Keratinocyte (primary cell): ENCODE results near the gene TRIM26. TPM values are rescaled to one million over a fixed set of nuclear protein-coding genes. Genes with fewer than 3 reads are reported as not detected.

Experiments
- DNase-seq: peaks from one replicate; pipeline ENCODE4 v3.0.0-alpha.2; 2011; ENCODE audit warnings: low read depth, missing footprints, low spot score
- FAIRE-seq: peaks from 2 replicates; lab custom pipeline; 2011; peaks lifted over from hg19 to GRCh38; lab: Jason Lieb, UNC
- H2AFZ ChIP-seq: 2 replicates; pipeline ENCODE4 v1.6.0; 2012; ENCODE audit warnings: low read length, control low read depth, inconsistent platforms; ENCODE audit not compliant: control insufficient read depth
- H3K27ac ChIP-seq: 2 replicates; pipeline ENCODE4 v1.5.1; 2011; ENCODE audit warnings: low read length; ENCODE audit not compliant: control insufficient read depth, insufficient read depth
- H3K27me3 ChIP-seq: 3 replicates; pipeline ENCODE4 v1.6.0; 2011; ENCODE audit warnings: low read length; ENCODE audit not compliant: control insufficient read depth, insufficient read depth; ENCODE audit errors: extremely low read depth
- H3K36me3 ChIP-seq, 2 experiments: 2 replicates in 1 of 2; 3 replicates in 1 of 2; pipeline ENCODE4 v1.5.1; 2011; ENCODE audit warnings: low read length in 2 of 2, mild to moderate bottlenecking in 1 of 2; ENCODE audit not compliant: control insufficient read depth in 2 of 2, insufficient read depth in 2 of 2; ENCODE audit errors: extremely low read depth in 1 of 2
- H3K4me1 ChIP-seq: 3 replicates; pipeline ENCODE4 v1.5.1; 2011; ENCODE audit warnings: low read length; ENCODE audit not compliant: control insufficient read depth, insufficient read depth; ENCODE audit errors: extremely low read depth
- H3K4me2 ChIP-seq: 3 replicates; pipeline ENCODE4 v1.6.0; 2011; ENCODE audit warnings: low read depth, low read length; ENCODE audit not compliant: control insufficient read depth, insufficient read depth; ENCODE audit errors: extremely low read depth
- H3K4me3 ChIP-seq, 3 experiments: fragments of 200-600 bp in 1 of 3; sonication (generic) in 1 of 3; 2 replicates in 2 of 3; 3 replicates in 1 of 3; pipeline ENCODE4 v1.5.1; 2011 to 2016; ENCODE audit warnings: low read length in 3 of 3, mild to moderate bottlenecking in 3 of 3, control low read depth in 2 of 3, inconsistent platforms in 1 of 3, low read depth in 1 of 3, mixed read lengths in 1 of 3, mixed run types in 1 of 3, moderate library complexity in 1 of 3; ENCODE audit not compliant: control insufficient read depth in 2 of 3, insufficient read depth in 2 of 3; ENCODE audit errors: extremely low read depth in 1 of 3
- H3K79me2 ChIP-seq: 2 replicates; pipeline ENCODE4 v1.6.0; 2012; ENCODE audit warnings: low read length; ENCODE audit not compliant: control insufficient read depth, insufficient read depth
- H3K9ac ChIP-seq: 3 replicates; pipeline ENCODE4 v1.6.0; 2011; ENCODE audit warnings: low read length; ENCODE audit not compliant: control insufficient read depth, insufficient read depth; ENCODE audit errors: extremely low read depth
- H3K9me1 ChIP-seq: 3 replicates; pipeline ENCODE4 v1.6.0; 2011; ENCODE audit warnings: low read length; ENCODE audit not compliant: control insufficient read depth, insufficient read depth; ENCODE audit errors: extremely low read depth
- H3K9me3 ChIP-seq: 2 replicates; pipeline ENCODE4 v1.5.1; 2012; ENCODE audit warnings: low read depth, low read length; ENCODE audit not compliant: control insufficient read depth
- H4K20me1 ChIP-seq: 3 replicates; pipeline ENCODE4 v1.6.0; 2011; ENCODE audit warnings: low read length; ENCODE audit not compliant: control insufficient read depth, insufficient read depth; ENCODE audit errors: extremely low read depth
- EZH2 ChIP-seq: IDR thresholded peaks from one replicate; pipeline ENCODE4 v1.6.1; 2012; ENCODE audit warnings: inconsistent platforms, mild to moderate bottlenecking, low read length, moderate library complexity
- dilution Hi-C: fragments of 300-500 bp; cut with MboI; formaldehyde crosslinking; loops from one replicate; pipeline ENCODE4 v1.7.0; 2020; ENCODE audit warnings: low sequenced_read_pairs; ENCODE audit not compliant: extremely low pct_ligation_motif_present
- polyA plus RNA-seq, 5 experiments: library from polyadenylated mRNA; depleted of rRNA in 3 of 5; stranded (reverse) in 3 of 5; stranded (forward) in 1 of 5; unstranded in 1 of 5; fragments of >200 nt; gene quantifications; 1 replicate in 1 of 5; 2 replicates in 3 of 5; 3 replicates in 1 of 5; pipeline versions ENCODE4 v1.2.1 to v1.2.3, GENCODE V29; 2011 to 2012; ENCODE audit warnings: missing spikeins in 2 of 5, low read depth in 1 of 5, low replicate concordance in 1 of 5
- TF ChIP-seq, protein P1 (sequence below), 3 experiments: IDR thresholded peaks in 1 of 3; conservative IDR thresholded peaks in 1 of 3; optimal IDR thresholded peaks in 1 of 3; 2 replicates in 2 of 3; 3 replicates in 1 of 3; pipeline versions ENCODE3 to v1.5.1; 2011; ENCODE audit warnings: low read length in 3 of 3, mild to moderate bottlenecking in 3 of 3, moderate library complexity in 2 of 3, control low read depth in 1 of 3, inconsistent platforms in 1 of 3; ENCODE audit not compliant: insufficient read depth in 2 of 3; ENCODE audit errors: extremely low read depth in 1 of 3

TRIM26 gene
- polyA plus RNA-seq, 1 donor (not counting 4 experiments of a cell fraction or from before 2014, with no cell fraction given), result 34.7 TPM

DNA sequence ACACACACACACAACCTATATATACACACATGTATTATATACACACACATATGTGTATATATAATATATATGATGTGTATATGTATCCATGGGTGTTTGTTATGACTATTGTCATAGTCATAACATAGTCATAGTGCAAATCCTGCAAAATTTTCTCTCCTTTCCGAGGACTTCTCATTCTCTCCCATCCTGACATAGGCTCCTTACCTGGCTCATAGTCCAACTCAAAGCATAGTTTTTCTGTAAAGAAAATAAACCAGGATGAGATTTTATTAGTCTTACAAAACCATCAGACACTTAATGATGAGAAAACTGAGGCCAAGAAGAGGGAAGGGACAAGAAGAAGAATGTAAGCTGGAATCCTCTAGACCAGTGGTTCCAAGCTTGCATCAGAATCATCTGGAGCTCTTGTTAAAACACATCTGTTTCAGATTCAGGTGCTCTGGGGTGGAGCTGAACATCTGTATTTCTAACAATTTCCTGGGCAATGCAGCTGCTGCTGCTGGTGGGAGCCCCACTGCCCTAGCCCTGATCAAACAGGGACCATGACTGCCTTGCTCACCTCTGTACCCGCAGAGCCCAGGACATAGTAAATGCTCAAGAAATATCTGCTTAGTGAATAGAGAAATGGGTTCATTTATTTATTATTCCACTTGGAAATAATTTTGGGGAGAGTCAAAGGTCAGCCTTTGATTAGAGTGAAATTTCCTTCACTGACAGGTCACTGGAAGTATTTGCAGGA lies 57.5 kb downstream of the TRIM26 start:
- Histone ChIP-seq H3K4me2 (peak overlapping the region; percentile 67), H3K79me2 (no peaks in the 10 kb centered on the region), H3K36me3 (no peaks in the 10 kb centered on the region), H3K27me3 (peaks cover 9% of the 10 kb centered on the region), H4K20me1 (no peaks in the 10 kb centered on the region), H2AFZ (no peak overlapping the region), H3K9ac (no peak overlapping the region), H3K4me3 (no peak overlapping the region), H3K4me1 (peaks cover 26% of the 10 kb centered on the region), H3K27ac (no peak overlapping the region), H3K9me1 (no peaks in the 10 kb centered on the region), H3K9me3 (no peaks in the 10 kb centered on the region)
- FAIRE-seq, result no peak
- no peak for DNase-seq
- TF ChIP-seq EZH2, result no peak
- TF ChIP-seq, protein P1, sequence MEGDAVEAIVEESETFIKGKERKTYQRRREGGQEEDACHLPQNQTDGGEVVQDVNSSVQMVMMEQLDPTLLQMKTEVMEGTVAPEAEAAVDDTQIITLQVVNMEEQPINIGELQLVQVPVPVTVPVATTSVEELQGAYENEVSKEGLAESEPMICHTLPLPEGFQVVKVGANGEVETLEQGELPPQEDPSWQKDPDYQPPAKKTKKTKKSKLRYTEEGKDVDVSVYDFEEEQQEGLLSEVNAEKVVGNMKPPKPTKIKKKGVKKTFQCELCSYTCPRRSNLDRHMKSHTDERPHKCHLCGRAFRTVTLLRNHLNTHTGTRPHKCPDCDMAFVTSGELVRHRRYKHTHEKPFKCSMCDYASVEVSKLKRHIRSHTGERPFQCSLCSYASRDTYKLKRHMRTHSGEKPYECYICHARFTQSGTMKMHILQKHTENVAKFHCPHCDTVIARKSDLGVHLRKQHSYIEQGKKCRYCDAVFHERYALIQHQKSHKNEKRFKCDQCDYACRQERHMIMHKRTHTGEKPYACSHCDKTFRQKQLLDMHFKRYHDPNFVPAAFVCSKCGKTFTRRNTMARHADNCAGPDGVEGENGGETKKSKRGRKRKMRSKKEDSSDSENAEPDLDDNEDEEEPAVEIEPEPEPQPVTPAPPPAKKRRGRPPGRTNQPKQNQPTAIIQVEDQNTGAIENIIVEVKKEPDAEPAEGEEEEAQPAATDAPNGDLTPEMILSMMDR (optimal IDR thresholded peaks at IDR 0.05 in 1 of 3, IDR thresholded peaks at IDR 0.05 in 1 of 3, conservative IDR thresholded peaks at IDR 0.05 in 1 of 3; ENCODE audit: extremely low read depth in 1 of 3, insufficient read depth in 2 of 3, low read length in 3 of 3), result no peak
- dilution Hi-C loops, result no loop called here

DNA sequence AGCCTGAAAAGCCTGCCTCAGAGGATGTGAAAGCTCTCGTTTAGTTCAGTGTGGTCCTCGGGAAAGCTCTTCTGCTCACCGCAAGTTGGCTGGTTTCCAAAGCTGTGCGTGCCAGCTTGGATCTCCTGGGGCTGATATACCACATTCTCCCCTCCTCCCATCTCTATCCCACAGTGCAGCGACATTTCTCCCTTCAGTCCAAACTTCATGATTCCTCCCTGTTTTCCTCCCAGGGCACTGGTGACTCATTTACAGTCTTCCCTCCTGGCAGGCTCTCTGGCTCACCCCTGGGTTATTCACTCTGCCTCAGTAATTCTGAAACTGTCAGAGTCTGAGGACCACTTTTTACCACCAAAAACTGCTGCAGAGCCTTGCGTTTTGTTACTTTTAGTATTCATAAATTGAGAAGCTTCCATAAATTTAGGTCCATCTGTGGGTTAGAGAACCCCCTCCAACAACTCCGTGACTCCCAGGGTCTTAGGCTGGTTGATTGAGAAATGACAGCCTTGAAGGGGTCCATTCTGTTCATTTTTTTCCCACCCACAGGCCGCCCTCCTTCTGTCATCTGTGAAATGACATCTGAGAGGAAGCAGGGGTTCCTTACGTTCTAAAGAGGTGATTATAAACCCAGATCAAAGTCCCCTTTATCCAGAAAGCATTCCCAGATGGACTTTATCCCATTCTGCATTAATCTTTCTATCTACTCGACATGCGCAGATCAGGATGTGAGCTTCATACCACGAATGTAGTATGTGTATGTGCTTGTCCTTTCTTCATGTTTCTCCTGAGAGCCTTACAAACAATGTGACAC lies 58.3 kb downstream of the TRIM26 start:
- dilution Hi-C loops, result no loop called here
- peak; percentile 32 for DNase-seq
- no peak overlapping the region for H3K27ac ChIP-seq
- no peaks in the 10 kb centered on the region for H4K20me1 ChIP-seq
- no peaks in the 10 kb centered on the region for H3K9me3 ChIP-seq
- TF ChIP-seq, protein P1 (optimal IDR thresholded peaks at IDR 0.05 in 1 of 3, IDR thresholded peaks at IDR 0.05 in 1 of 3, conservative IDR thresholded peaks at IDR 0.05 in 1 of 3; ENCODE audit: extremely low read depth in 1 of 3, insufficient read depth in 2 of 3, low read length in 3 of 3), result no peak
- TF ChIP-seq EZH2, result no peak
- no peaks in the 10 kb centered on the region for H3K9me1 ChIP-seq
- peaks cover 26% of the 10 kb centered on the region for H3K4me1 ChIP-seq
- H3K36me3 ChIP-seq, result no peaks in the 10 kb centered on the region
- H3K4me2 ChIP-seq, result peak overlapping the region; percentile 35
- H3K9ac ChIP-seq, result no peak overlapping the region
- H3K79me2 ChIP-seq, result no peaks in the 10 kb centered on the region
- no peak overlapping the region for H2AFZ ChIP-seq
- peak; percentile 69 for FAIRE-seq
- peaks cover 9% of the 10 kb centered on the region for H3K27me3 ChIP-seq
- no peak overlapping the region for H3K4me3 ChIP-seq
